ENCODE results near the gene COPS6.
A peak's percentile ranks its signal among the peaks of the same experiment; 100 is the strongest.

Gene COPS6

GRCh38 chr7:100081535-100082102 lies 7.2 kb upstream of the COPS6 start, which contains the start of gene ZNF3:
Gene ZNF3 (minus strand): TSS chr7:100081723. CDS start chr7:100077357, 4,366 bp downstream.
- Histone ChIP-seq H3K9ac (ENCODE audit: low read length) (peak within 1 kb of the TSS; percentile 98), H3K4me3 (ENCODE audit: low read length) (peak within 1 kb of the TSS; percentile 95), H3K4me1 (ENCODE audit: control insufficient read depth, insufficient read depth, low read length) (peaks cover 15% of the 10 kb centered on the region), H3K36me3 (ENCODE audit: control insufficient read depth, insufficient read depth, low read length, severe bottlenecking) (peaks cover 19% of the 10 kb centered on the region), H3K27me3 (replicated peaks; ENCODE audit: control insufficient read depth, insufficient read depth, low read length) (no peaks in the 10 kb centered on the region), H3K9me3 (ENCODE audit: control insufficient read depth, low read length) (no peaks in the 10 kb centered on the region)
- peak; percentile 99 for DNase-seq (ENCODE audit: low read depth)

DNA sequence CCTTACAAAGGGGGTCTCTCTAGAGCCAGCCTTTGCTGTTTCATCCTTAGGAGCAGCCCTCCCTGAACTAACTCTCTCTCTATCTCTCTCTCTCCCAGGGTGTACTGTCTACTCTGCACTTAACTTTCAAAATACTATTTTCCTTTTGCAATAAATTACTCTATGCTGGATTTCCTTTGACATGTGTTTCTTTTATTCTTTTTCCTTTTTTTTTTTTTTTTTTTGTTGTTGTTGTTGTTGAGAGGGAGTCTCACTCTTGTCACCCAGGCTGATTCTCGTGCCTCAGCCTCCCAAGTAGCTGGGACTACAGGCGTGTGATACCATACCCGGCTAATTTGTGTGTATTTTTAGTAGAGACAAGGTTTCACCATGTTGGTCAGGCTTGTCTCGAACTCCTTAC lies 5.8 kb upstream of the COPS6 start:
- H3K36me3 ChIP-seq (ENCODE audit: control insufficient read depth, insufficient read depth, low read length, severe bottlenecking) = peaks cover 11% of the 10 kb centered on the region
- no peak overlapping the region for H3K4me3 ChIP-seq (ENCODE audit: low read length)
- no peak overlapping the region for H3K9ac ChIP-seq (ENCODE audit: low read length)
- DNase-seq (ENCODE audit: low read depth) = no peak
- H3K27me3 ChIP-seq (replicated peaks; ENCODE audit: control insufficient read depth, insufficient read depth, low read length) = no peaks in the 10 kb centered on the region
- H3K9me3 ChIP-seq (ENCODE audit: control insufficient read depth, low read length) = no peaks in the 10 kb centered on the region
- H3K4me1 ChIP-seq (ENCODE audit: control insufficient read depth, insufficient read depth, low read length) = peaks cover 15% of the 10 kb centered on the region

- no peak for DNase-seq (ENCODE audit: low read depth)
- no peak overlapping the region for H3K9ac ChIP-seq (ENCODE audit: low read length)
- H3K27me3 ChIP-seq (replicated peaks; ENCODE audit: control insufficient read depth, insufficient read depth, low read length) = no peaks in the 10 kb centered on the region
- no peak overlapping the region for H3K4me3 ChIP-seq (ENCODE audit: low read length)
- peaks cover 3% of the 10 kb centered on the region for H3K36me3 ChIP-seq (ENCODE audit: control insufficient read depth, insufficient read depth, low read length, severe bottlenecking)
- no peaks in the 10 kb centered on the region for H3K9me3 ChIP-seq (ENCODE audit: control insufficient read depth, low read length)
- H3K4me1 ChIP-seq (ENCODE audit: control insufficient read depth, insufficient read depth, low read length) = peaks cover 15% of the 10 kb centered on the region
Observed at GRCh38 chr7:100085515-100085914, 3.3 kb upstream of the COPS6 start.

DNA sequence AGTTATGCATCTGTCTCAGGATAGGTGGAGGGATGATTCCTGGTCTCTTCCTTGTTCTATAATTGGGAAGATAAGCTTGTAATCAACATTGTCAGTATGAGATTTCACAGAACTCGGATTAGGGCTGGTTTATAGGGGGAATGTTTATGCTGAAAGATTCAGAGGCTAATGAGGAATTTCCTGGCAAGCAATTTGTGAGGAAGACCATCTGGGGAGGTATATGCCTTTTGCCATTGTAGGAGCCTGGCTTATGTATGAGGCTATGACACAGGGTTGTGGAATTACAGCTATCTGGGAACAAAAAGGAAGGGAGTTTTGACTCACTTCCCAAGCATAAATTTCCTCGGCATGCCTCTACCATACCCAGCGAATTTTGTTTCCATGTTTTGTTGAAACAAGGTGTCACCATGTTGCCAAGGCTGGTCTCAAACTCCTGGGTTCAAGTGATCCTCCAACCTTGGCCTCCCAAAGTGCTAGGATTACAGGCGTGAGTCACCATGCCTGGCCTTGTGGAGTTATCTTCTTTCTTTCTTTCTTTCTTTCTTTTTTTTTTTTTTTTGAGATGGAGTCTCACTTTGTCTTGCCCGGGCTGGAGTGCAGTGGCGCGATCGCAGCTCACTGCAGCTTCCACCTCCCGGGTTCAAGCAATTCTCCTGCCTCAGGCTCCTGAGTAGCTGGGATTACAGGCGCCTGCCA lies 1.6 kb upstream of the COPS6 start:
- Histone ChIP-seq H3K4me3 (ENCODE audit: low read length) (no peak overlapping the region), H3K9me3 (ENCODE audit: control insufficient read depth, low read length) (no peaks in the 10 kb centered on the region), H3K9ac (ENCODE audit: low read length) (peak overlapping the region; percentile 10), H3K27me3 (replicated peaks; ENCODE audit: control insufficient read depth, insufficient read depth, low read length) (no peaks in the 10 kb centered on the region), H3K36me3 (ENCODE audit: control insufficient read depth, insufficient read depth, low read length, severe bottlenecking) (peaks cover 20% of the 10 kb centered on the region), H3K4me1 (ENCODE audit: control insufficient read depth, insufficient read depth, low read length) (peaks cover 22% of the 10 kb centered on the region)
- DNase-seq (ENCODE audit: low read depth) = peak; percentile 87

DNA sequence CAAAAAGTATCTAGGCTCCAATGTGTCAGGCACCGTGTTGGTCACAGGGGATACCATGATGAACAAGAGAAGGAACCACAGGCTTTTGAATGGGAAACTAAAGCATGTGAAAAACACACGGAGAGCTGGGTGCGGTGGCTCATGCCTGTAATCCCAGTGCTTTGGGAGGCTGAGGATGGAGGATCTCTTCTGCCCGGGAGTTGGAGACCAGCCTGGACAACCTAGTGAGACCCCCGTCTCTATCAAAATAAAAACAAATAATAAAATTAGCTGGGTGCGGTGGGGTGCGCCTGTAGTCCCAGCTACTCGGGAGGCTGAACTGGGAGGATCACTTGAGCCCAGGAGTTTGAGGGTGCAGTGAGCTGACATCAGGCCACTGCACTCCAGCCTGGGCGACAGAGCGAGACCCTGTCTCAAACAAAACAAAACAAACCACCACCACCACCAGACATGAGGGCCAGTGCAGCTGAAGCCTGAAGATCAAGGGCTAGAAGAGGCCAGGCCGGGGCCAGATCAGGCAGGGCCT lies 611 bp upstream of the COPS6 start:
- no peaks in the 10 kb centered on the region for H3K9me3 ChIP-seq (ENCODE audit: control insufficient read depth, low read length)
- peak overlapping the region; percentile 95 for H3K9ac ChIP-seq (ENCODE audit: low read length)
- H3K27me3 ChIP-seq (replicated peaks; ENCODE audit: control insufficient read depth, insufficient read depth, low read length) = no peaks in the 10 kb centered on the region
- H3K4me1 ChIP-seq (ENCODE audit: control insufficient read depth, insufficient read depth, low read length) = peaks cover 31% of the 10 kb centered on the region
- peak overlapping the region; percentile 94 for H3K4me3 ChIP-seq (ENCODE audit: low read length)
- no peak for DNase-seq (ENCODE audit: low read depth)
- H3K36me3 ChIP-seq (ENCODE audit: control insufficient read depth, insufficient read depth, low read length, severe bottlenecking) = peaks cover 29% of the 10 kb centered on the region

- peak overlapping the region; percentile 94 for H3K4me3 ChIP-seq (ENCODE audit: low read length)
- no peaks in the 10 kb centered on the region for H3K9me3 ChIP-seq (ENCODE audit: control insufficient read depth, low read length)
- H3K9ac ChIP-seq (ENCODE audit: low read length) = peak overlapping the region; percentile 95
- no peaks in the 10 kb centered on the region for H3K27me3 ChIP-seq (replicated peaks; ENCODE audit: control insufficient read depth, insufficient read depth, low read length)
- DNase-seq (ENCODE audit: low read depth) = peak; percentile 43
- peaks cover 42% of the 10 kb centered on the region for H3K4me1 ChIP-seq (ENCODE audit: control insufficient read depth, insufficient read depth, low read length)
- peaks cover 44% of the 10 kb centered on the region for H3K36me3 ChIP-seq (ENCODE audit: control insufficient read depth, insufficient read depth, low read length, severe bottlenecking)
Observed at GRCh38 chr7:100089458-100090196, 858 bp downstream of the COPS6 start.

- no peak for DNase-seq (ENCODE audit: low read depth)
- Histone ChIP-seq H3K9me3 (ENCODE audit: control insufficient read depth, low read length) (no peaks in the 10 kb centered on the region), H3K4me1 (ENCODE audit: control insufficient read depth, insufficient read depth, low read length) (peaks cover 42% of the 10 kb centered on the region), H3K36me3 (ENCODE audit: control insufficient read depth, insufficient read depth, low read length, severe bottlenecking) (peaks cover 55% of the 10 kb centered on the region), H3K4me3 (ENCODE audit: low read length) (no peak overlapping the region), H3K9ac (ENCODE audit: low read length) (no peak overlapping the region), H3K27me3 (replicated peaks; ENCODE audit: control insufficient read depth, insufficient read depth, low read length) (no peaks in the 10 kb centered on the region)
Observed at GRCh38 chr7:100090527-100091410, 2.0 kb downstream of the COPS6 start.

DNA sequence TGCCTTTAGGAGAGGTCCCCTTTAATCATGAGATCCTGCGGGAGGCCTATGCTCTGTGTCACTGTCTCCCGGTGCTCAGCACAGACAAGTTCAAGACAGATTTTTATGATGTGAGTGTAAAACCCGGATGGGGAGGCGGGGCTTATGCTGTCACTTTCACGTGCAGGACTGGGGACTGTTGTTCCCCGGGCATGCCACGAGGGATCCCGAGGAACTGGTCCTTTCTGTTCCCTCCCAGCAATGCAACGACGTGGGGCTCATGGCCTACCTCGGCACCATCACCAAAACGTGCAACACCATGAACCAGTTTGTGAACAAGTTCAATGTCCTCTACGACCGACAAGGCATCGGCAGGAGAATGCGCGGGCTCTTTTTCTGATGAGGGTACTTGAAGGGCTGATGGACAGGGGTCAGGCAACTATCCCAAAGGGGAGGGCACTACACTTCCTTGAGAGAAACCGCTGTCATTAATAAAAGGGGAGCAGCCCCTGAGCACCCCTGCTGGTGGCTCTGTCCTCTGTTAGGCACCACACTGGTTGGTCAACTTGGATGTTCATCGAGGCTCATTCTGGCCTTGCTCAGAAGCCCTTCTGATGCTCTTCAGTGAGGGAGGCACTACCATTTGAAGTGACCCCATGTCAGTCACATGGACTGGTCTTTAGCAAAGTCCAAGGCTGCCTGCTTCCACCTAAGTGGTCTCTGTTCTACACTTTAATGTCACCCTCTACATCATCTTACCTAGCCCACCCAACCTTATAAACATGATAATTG lies 2.8 kb downstream of the COPS6 start:
- H3K4me1 ChIP-seq (ENCODE audit: control insufficient read depth, insufficient read depth, low read length) = peaks cover 42% of the 10 kb centered on the region
- H3K9me3 ChIP-seq (ENCODE audit: control insufficient read depth, low read length) = no peaks in the 10 kb centered on the region
- no peaks in the 10 kb centered on the region for H3K27me3 ChIP-seq (replicated peaks; ENCODE audit: control insufficient read depth, insufficient read depth, low read length)
- H3K4me3 ChIP-seq (ENCODE audit: low read length) = no peak overlapping the region
- H3K36me3 ChIP-seq (ENCODE audit: control insufficient read depth, insufficient read depth, low read length, severe bottlenecking) = peaks cover 63% of the 10 kb centered on the region
- no peak for DNase-seq (ENCODE audit: low read depth)
- no peak overlapping the region for H3K9ac ChIP-seq (ENCODE audit: low read length)

- Histone ChIP-seq H3K9me3 (ENCODE audit: control insufficient read depth, low read length) (no peaks in the 10 kb centered on the region), H3K4me1 (ENCODE audit: control insufficient read depth, insufficient read depth, low read length) (peaks cover 40% of the 10 kb centered on the region), H3K36me3 (ENCODE audit: control insufficient read depth, insufficient read depth, low read length, severe bottlenecking) (peaks cover 76% of the 10 kb centered on the region), H3K4me3 (ENCODE audit: low read length) (no peak overlapping the region), H3K9ac (ENCODE audit: low read length) (no peak overlapping the region), H3K27me3 (replicated peaks; ENCODE audit: control insufficient read depth, insufficient read depth, low read length) (no peaks in the 10 kb centered on the region)
- no peak for DNase-seq (ENCODE audit: low read depth)
Observed at GRCh38 chr7:100093054-100093453, 4.3 kb downstream of the COPS6 start.

- Histone ChIP-seq H3K4me1 (ENCODE audit: control insufficient read depth, insufficient read depth, low read length) (peaks cover 36% of the 10 kb centered on the region), H3K27me3 (replicated peaks; ENCODE audit: control insufficient read depth, insufficient read depth, low read length) (no peaks in the 10 kb centered on the region), H3K36me3 (ENCODE audit: control insufficient read depth, insufficient read depth, low read length, severe bottlenecking) (peaks cover 80% of the 10 kb centered on the region), H3K4me3 (ENCODE audit: low read length) (no peak overlapping the region), H3K9ac (ENCODE audit: low read length) (no peak overlapping the region), H3K9me3 (ENCODE audit: control insufficient read depth, low read length) (no peaks in the 10 kb centered on the region)
- DNase-seq (ENCODE audit: low read depth) = no peak
Observed at GRCh38 chr7:100093498-100093897, 4.7 kb downstream of the COPS6 start.

Measured in adipocyte (in vitro differentiated cells).